Pulmonary artery endothelial cell (primary cell): ENCODE data around the gene SEPTIN1. TPM values are rescaled to one million over a fixed set of nuclear protein-coding genes. Genes with fewer than 3 reads are reported as not detected.
"Not testable (repeated sequence)": the region's sequence is repeated elsewhere in the genome, so short reads cannot be mapped to it uniquely, and the experiment has no call there.

Experiments
- DNase-seq: peaks from one replicate; pipeline ENCODE4 v3.0.0-alpha.2; 2011; ENCODE audit warnings: low read depth, low spot score
- total RNA-seq: library from RNA; depleted of rRNA; stranded (reverse); fragments of >200 nt; gene quantifications from 2 replicates; pipeline ENCODE4 v1.2.3, GENCODE V29; 2014

Gene SEPTIN1
- total RNA-seq, 1 donor from 2014 or later, result 0.13 TPM

- no peak for DNase-seq
Measured at GRCh38 chr16:30401768-30402425, 19.5 kb upstream of the SEPTIN1 start.

GRCh38 chr16:30399435-30400186 is 17.2 kb upstream of the SEPTIN1 start:
- DNase-seq, result no peak

GRCh38 chr16:30398661-30399434 is 16.5 kb upstream of the SEPTIN1 start:
- DNase-seq, result no peak

- no peak for DNase-seq
Measured at GRCh38 chr16:30397776-30398660, 15.7 kb upstream of the SEPTIN1 start.

- DNase-seq, result no peak
Measured at GRCh38 chr16:30397056-30397455, 14.7 kb upstream of the SEPTIN1 start.

- not testable (repeated sequence) for DNase-seq
Measured at GRCh38 chr16:30396627-30397026, 14.3 kb upstream of the SEPTIN1 start.

GRCh38 chr16:30395992-30396585 is 13.7 kb upstream of the SEPTIN1 start:
- no peak for DNase-seq

GRCh38 chr16:30395155-30395991 is 13.0 kb upstream of the SEPTIN1 start, which contains the start of gene ZNF48:
Gene ZNF48 (plus strand): TSS chr16:30395420. CDS start chr16:30395795, 375 bp downstream.
- DNase-seq, result peak; percentile 76

- no peak for DNase-seq
Measured at GRCh38 chr16:30394592-30395154, 12.3 kb upstream of the SEPTIN1 start.

- no peak for DNase-seq
Measured at GRCh38 chr16:30383521-30383920, 1.2 kb upstream of the SEPTIN1 start.

- no peak for DNase-seq
Measured at GRCh38 chr16:30381291-30382041, 895 bp downstream of the SEPTIN1 start.

- no peak for DNase-seq
Measured at GRCh38 chr16:30380803-30381208, 1.6 kb downstream of the SEPTIN1 start.

- no peak for DNase-seq
Measured at GRCh38 chr16:30380072-30380802, 2.1 kb downstream of the SEPTIN1 start.

GRCh38 chr16:30379158-30379783 is 3.1 kb downstream of the SEPTIN1 start:
- no peak for DNase-seq

- DNase-seq, result peak; percentile 91
Measured at GRCh38 chr16:30378236-30379157, 3.9 kb downstream of the SEPTIN1 start.

- DNase-seq, result peak; percentile 76
Measured at GRCh38 chr16:30377812-30378235, 4.5 kb downstream of the SEPTIN1 start.
